Fibroblast of peridontal ligament (primary cell): Measurements from ENCODE around the gene TYW1.
A peak's percentile ranks its signal among the peaks of the same experiment; 100 is the strongest.
"Not testable (repeated sequence)": the region's sequence is repeated elsewhere in the genome, so short reads cannot be mapped to it uniquely, and the experiment has no call there.

Experiments used
- DNase-seq: peaks from one replicate; pipeline ENCODE4 v3.0.0-alpha.2; 2010; ENCODE audit errors: extremely low read depth

The TYW1 gene

DNA sequence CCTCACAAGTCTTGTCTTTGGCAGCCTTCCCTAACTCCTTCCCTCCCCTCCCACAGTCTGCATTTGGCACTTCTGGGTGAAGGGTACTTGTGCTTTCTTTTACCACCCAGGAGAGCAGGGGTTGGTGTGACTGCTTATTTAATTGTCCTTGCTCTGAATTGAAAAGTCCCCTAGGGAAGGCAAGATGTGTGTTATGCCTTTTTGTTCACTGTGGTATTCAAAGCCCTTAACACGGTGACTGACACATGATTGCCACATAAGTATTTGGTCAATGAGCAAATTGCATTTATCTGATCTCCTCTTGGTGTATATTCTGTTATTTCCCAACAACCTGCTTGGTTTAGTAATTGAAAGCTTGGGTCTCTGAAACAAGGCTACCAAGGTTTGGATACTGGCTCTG, 134.1 kb downstream of the TYW1 start:
- not testable (repeated sequence) for DNase-seq

DNA sequence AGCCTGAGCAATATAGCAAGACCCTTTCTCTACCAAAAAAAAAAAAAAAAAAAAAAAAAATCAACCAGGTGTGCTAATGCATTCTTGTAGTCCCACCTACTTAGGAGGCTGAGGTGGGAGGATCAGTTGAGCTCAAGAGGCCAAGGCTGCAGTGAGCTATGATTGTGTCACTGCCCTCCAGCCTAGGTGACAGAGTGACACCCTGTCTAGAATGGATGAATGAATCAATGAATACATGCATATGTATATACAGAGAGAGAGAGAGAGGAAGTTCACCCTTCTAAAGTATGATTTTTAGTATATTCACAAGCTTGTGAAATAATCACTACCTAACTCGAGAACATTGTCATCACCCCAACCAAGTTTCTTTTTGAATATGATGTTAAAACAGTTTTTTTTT, 138.3 kb downstream of the TYW1 start:
- not testable (repeated sequence) for DNase-seq

DNA sequence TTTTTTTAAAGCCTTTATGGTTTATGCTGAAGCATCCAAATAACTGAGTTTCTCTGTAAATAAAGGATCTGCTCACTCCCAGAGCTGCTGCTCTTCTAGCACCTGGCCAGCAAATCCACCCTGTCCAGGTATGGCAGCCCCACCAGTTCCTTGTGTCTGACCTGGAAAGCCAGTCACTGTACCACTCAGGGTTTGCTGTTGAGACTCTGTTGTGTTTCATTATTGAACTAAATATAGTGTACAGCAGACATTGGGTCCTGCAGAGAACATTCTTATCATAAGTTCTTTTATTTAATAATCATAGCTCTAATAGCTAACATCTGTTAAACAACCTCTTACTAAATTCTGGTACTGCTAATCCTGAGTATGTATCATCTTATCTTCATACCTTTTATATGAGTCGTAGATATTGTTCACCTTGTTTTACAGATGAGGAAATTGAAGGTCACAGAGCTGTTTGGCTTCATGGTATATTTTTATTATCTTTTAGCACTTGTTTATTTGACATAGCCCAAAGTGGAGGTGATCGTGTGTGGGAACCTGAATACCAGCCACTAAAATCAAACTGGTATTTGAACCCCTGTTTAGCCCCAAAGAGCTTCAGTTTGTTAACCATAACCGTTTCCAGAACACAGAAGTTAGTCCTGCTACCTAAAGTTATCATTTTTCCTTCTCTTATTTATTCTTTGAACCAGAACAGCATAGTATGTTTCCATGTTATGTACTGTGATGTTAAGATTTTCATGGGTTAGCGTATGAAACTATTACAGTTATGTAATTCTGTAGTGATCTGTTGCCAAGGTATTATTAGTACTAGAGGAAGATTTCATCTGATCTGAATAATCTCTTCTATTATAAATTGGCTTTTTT, 139.2 kb downstream of the TYW1 start:
- DNase-seq = not testable (repeated sequence)

DNA sequence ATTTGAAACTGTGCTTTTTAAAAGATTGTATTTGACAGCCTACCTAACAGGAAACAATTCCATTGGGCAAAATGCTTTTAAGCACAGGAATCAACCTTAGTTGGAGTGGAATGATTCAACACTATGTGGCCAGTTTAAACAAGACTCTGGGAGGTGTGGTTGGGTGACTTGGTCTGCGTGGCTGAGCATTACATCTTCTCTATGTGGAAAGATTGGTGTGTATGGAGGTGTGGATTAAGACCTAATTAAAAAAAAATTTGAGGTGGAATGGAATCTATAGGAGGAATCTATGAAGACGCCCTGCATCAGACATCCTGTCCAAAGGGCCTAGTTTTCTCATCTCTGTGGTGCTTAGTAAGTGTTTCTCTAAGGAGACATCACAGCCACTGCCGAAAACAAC, 140.9 kb downstream of the TYW1 start:
- DNase-seq = not testable (repeated sequence)

DNA sequence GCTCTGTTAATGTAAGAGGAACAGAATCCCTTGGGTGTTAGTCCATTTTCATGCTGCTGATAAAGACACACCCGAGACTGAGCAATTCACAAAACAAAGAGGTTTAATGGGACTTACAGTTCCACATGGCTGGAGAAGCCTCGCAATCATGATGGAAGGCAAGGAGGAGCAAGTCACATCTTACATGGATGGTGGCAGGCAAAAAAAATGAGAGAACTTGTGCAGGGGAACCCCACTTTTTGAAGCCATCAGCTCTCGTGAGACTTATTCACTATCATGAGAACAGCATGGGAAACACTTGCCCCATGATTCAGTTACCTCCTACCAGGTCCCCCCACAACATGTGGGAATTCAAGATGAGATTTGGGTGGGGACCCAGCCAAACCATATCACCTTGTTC, 143.2 kb downstream of the TYW1 start:
- not testable (repeated sequence) for DNase-seq

DNA sequence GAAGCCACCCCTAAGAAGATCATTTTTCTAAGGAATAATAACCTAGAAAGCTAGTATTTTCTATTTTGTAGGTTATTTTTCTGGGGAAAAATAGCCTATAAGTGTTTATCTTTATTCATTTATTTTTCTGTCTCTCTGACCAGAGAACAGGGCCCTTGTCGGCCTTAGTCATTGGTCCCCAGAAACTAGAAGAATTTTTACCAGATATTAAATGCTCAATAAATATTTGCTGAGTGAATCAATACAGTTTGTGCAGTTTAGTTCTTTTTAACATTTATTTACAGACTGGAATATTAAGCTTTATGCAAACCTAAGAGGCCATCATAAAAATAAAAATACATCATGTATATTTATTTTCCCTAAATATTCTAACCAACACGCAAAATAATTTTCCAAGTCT, 144.4 kb downstream of the TYW1 start:
- not testable (repeated sequence) for DNase-seq

DNA sequence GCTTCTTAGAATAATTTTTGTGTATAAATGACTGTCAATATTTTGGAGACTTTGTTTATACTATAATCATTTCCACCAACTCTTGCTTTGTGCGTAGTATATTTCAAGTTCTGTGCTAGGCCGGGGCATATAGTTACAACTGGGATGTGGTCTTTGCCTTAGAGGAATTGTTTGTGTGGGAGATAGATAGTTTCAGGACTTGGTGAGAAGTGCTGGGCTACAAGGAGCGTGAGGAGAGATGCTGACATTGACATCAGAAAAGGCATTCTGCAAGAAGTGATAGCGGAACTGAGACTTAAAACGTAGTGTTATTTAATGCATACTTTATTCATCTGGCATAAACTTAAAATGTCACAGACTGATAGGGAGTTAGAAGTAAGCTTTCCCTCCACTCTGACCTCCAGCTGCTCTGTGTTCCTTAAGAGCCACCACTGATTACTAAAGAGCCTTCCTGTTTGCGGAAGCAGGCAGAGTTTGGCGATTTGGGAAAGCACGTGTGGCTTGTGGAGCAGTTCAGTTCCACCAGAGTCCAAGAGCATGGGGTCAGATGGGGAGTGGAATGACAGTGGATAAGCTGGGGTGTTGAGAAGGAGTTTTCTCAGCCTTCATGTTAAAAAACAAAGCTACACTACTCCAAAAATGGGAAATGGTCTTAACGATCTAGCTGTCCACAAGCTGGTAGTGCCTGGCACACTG, 146.6 kb downstream of the TYW1 start:
- not testable (repeated sequence) for DNase-seq

DNA sequence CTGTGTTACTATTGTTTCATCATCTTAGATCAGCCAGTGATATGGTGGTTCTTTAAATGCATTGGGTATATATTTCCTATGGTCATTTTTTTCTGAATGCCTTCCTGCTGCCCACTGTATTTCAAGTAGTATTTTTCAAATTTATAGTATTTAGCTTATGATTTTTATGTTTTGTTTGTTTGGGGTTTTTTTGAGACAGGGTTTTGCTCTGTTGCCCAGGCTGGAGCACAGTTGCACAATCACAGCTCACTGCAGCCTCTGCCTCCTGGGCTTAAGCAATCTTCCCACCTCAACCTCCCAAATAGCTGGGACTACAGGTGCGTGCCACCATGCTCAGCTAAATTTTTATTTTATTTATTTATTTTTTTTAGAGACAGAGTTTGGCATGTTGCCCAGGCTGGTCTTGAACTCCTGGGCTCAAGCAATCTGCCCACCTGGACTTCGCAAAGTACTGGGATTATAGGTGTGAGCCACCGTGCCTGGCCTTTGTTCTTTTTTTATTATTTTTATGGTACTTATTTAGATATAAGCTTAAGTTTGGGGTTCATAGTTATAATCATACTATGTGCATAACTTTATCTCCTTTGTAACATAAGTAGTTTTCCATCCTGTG, 149.1 kb downstream of the TYW1 start:
- not testable (repeated sequence) for DNase-seq

DNA sequence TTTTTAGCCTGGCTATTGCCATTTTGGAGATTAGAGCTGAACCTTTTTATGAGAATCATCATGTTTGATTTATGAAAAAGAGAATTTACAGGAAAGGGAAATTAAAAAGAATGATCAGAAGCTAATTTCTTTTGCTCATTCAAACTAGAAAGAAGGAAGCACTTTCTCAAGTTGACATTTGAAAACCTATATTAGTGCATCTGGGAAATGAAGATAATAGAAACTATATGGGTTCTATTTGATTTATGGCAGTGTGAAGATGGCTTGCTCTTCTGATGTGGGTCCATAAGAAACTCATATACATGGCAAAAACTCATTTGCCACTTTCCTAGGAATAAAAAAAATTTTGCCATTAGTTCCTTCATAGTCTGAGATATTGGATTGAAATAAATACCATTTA, 152.5 kb downstream of the TYW1 start:
- not testable (repeated sequence) for DNase-seq

DNA sequence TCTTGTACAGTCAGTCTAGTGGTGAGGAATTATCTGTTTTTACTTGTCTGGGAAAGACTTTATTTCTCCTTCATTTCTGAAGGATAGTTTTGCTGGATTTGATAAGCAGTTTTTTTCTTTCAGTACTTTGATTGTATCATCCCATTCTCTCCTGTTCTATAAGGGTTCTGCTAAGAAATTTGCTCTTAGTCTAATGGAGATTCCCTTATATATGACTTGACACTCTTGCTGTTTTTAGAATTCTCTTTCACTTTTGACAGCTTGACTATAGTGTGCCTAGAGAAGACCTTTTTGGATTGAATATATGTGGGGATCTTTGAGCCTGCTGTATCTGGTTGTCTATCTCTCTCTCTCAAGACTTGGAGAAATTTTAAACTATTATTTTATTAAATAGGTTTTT, 157.7 kb downstream of the TYW1 start:
- not testable (repeated sequence) for DNase-seq

DNA sequence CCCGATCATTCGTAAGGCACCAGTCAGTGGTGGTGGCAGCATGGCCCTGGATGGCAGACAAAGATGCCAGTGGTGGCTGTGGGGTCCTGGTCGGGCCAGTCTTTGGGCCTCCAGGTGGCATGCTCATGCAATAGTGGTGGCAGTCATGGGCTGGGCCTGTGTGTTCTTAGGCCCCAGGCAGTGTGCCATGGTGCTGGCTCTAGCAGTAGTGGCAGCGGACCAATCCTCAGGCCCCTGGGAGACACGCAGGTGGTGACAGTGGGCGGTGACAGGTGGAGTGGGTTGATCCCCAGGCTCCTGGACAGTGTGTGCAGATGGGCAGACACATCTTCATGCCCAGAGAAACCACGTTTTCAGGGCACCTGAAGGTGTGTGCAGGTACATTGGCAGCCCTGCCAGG, 159.4 kb downstream of the TYW1 start:
- DNase-seq = not testable (repeated sequence)

DNA sequence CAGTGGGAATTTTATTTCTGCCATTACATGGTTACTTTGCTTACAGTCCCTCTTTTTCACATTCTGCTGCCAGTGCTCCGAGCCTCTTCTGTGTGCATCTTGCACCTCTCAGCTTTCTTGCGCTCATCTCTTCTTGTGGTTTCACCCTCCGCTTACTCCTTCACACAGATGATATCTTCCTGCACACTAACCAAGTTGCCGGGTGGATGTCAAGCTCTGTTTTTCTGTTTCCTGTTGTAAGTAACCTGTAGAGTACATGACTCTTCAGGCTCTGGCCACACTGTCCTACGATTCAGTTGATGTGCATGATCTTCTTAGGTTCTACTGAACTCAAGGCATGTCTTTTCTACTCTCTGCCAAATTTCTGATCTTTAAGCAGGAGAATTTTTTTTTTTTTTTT, 166.7 kb downstream of the TYW1 start:
- not testable (repeated sequence) for DNase-seq

DNA sequence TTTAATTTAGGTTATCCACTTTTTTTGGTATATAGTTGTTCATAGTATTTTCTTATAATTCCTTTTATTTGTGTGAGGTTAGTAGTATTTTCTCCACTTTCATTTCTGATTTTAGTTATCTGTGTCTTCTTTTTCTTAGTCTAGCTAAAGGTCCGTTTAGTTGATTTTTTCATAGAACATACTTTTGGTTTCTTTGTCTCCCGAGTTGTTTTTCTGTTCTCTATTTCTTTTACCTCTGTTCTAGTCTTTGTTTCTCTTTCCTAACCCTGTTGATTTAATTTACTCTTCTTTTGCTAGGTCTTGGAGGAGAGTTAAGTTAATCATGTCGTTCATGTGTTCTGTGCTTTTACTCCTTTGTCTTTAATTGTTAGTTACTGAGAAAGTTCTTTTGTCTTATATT, 174.5 kb downstream of the TYW1 start:
- DNase-seq = not testable (repeated sequence)

DNA sequence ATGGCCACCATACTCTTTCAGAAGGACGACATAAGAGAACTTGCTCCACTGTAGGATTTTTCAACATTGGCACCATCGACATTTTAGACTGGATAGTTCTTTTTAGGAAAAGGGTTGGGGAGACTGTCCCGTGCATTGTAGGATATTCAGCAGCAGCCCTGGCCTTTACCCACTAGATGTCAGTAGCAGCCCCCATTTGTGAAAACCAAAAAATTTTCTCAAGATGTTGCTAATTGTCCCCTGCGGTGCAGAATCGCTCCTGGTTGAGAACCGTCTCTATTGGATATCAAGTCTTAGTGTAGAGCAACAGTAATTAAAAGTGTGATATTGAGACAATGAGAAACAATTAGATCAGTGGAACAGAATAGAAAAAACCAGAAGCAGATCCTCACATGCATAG, 180.1 kb downstream of the TYW1 start:
- DNase-seq = not testable (repeated sequence)

DNA sequence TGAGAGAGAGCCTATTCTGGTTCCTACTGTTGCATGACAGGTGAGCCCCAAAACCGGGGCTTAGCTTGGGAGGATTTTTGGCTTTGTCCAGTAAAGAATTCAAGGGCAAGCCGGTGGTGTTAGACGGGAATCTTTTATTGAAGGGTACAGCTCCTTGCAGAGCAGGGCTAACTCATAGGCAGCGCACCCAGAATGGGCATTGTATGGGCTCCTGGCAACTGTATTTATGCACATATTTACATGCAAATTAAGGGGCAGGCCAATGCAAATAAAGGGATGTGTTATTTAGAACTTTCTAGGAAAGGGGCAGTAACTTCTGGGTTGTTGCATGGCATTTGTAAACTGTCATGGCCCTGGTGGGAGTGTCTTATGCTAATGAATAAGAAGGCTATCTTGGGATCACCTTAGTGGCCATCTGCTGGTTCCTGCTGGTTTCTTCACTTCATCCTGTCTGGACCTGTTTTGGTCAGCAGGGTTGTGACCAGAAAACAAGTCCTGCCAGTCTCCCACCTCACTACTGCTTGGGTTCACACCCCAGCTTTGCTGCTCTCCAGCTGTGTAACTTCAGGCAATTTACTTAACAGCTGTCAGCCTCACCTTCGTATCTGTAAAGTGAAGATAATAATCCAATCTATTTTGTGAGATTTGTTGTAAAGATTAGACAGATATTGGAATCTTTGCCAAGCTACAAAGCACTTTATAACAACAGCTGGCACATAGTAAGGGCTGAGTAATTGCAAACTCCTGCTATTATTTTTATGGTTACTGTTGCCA, 182.5 kb downstream of the TYW1 start:
- DNase-seq = not testable (repeated sequence)

DNA sequence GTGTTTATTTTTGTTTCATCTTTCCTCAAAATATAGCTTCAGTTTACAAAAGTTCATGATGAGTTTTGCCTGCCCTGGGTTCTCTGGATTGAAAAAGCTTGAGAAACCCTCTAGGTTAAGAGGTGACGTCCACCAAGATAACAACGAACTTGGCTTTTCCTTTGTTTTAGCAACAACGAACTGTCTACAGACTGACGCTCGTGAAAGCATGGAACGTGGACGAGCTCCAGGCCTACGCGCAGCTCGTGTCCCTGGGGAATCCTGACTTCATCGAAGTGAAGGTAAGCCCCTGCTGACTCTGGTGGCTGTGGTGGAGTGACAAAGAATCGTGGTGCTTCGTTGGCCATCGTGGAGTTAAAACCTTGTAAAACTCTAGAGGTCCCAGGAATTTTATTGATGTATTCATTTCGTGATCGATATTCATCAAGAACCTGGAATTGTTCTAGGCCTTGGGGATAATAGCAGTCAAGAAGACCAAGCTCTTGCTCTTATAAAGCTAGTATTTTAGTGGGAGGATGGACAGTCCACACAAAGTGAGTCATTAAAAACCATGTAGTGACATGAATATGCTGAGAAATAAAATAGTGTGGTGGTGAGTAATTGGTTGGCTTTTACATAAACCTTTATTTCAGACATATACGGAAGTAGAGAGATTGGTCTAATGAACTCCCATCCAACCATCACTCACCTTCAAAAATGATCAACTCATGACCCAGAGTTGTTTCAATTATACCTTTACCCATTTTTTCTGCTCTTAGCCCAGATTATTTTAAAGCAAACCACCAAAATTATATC, 186.5 kb downstream of the TYW1 start:
- DNase-seq = peak; percentile 17

DNA sequence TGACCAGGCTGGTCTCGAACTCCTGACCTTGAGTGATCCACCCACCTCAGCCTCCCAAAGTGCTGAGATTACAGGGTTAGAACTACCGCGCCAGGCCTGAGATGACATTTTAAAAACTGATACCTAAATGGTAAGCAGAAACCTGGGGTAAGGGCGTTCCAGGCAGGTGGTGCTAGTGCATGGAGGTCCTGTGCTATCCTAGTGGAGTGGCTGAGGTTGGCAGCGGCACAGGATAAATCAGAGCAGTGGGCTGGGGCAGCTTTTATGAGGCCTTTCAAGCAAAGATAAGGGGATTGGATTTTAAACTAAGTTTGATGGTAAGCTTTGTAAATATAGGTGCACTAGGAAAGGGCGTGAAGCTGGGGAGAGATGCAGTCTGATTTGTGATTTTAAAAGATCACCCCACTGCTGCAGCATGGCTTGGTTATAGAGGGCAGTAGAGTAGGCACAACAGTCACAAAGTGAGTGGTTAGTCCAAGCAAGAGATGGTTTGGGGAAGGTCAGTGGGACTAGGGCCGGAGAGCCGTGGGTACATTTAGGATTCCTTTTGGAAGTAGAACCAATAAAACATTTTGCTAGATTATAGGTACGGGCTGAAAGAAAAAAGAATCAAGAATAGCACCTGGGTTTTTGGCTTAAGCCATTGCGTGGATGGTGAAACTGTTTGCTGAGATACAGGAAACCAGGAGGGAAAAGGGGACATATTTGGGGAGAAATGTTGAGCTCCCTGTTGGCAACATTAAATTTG, 188.5 kb downstream of the TYW1 start:
- not testable (repeated sequence) for DNase-seq

DNA sequence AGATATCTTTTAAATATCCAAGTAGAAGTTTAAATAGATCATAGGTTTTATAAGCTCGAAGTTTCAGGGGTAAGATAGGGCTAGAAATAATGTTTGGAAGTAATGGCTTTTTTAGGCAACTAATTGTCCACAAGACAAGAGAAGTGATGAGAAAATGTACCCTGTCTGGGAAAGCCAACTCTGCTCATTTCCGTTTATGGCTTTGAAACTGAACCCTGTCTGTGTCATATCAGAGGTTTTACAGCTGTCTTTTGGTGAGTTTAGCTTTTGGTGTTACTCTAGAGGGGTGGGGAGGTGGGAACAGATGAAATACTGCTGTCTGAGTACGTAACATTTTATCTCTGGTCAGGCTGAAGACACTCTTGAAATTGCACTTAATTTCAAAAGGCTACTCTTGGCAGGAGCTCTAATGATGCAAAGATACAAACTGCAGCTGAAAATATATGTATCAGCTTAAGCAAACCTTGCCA, 189.1 kb downstream of the TYW1 start:
- not testable (repeated sequence) for DNase-seq

DNA sequence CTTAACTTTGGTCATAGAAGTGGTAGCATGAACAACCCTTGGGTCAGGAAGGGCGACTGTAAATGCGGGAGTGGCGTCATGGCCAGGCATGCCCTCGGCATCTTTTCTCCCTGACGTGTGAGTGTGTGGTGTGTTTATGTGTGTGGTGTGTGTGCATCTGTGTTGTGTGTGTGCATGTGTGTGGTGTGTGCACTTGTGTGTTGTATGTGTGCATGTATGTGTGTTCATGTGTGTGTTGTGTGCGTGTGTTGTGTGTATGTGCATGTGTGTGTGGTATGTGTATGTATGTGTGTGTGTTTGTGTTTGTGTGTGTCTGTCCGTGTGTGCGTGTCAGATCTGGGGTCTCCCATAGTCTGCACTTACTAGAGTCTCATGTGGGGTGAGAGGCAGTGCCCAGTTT, 192.5 kb downstream of the TYW1 start:
- DNase-seq = not testable (repeated sequence)
